Measurements from ENCODE around the gene FMNL1.

The FMNL1 gene

GRCh38 chr17:45270828-45271418 lies 49.2 kb downstream of the FMNL1 start:
- H3K4me3 ChIP-seq (ENCODE audit: low read depth in 1 of 2, low read length in 2 of 2) = no peak overlapping the region
- no peaks in the 10 kb centered on the region for H3K27me3 ChIP-seq (ENCODE audit: insufficient read depth, low read length, poor library complexity)
- H3K4me2 ChIP-seq (ENCODE audit: insufficient read depth, low read length) = no peak overlapping the region
- no peak overlapping the region for H3K9ac ChIP-seq (ENCODE audit: low read depth, low read length)
- TF ChIP-seq EZH2 (IDR thresholded peaks at IDR 0.05; ENCODE audit: borderline replicate concordance, low read depth, low read length, severe bottlenecking) (no peak), CTCF (IDR thresholded peaks at IDR 0.05; ENCODE audit: borderline replicate concordance, extremely low read depth, low read length, poor library complexity, severe bottlenecking) (peak; percentile 80)
- H3K27ac ChIP-seq (ENCODE audit: low read length) = no peak overlapping the region
- H3K9me3 ChIP-seq (ENCODE audit: insufficient read depth, low read length, severe bottlenecking) = no peaks in the 10 kb centered on the region
- peak; percentile 51 for DNase-seq
- peaks cover 78% of the 10 kb centered on the region for H3K36me3 ChIP-seq (ENCODE audit: insufficient read depth, low read length)
- H2AFZ ChIP-seq (ENCODE audit: low read depth, low read length) = no peak overlapping the region
- H4K20me1 ChIP-seq (ENCODE audit: insufficient read depth, low read length) = no peaks in the 10 kb centered on the region
- peak; percentile 84 for ATAC-seq (ENCODE audit: insufficient read depth, low read depth)
- no peaks in the 10 kb centered on the region for H3K79me2 ChIP-seq (ENCODE audit: insufficient read depth, low read length)
- H3K4me1 ChIP-seq (ENCODE audit: insufficient read depth, low read length) = no peaks in the 10 kb centered on the region

- Histone ChIP-seq H3K9ac (ENCODE audit: low read depth, low read length) (no peak overlapping the region), H3K36me3 (ENCODE audit: insufficient read depth, low read length) (peaks cover 71% of the 10 kb centered on the region), H2AFZ (ENCODE audit: low read depth, low read length) (no peak overlapping the region), H3K27me3 (ENCODE audit: insufficient read depth, low read length, poor library complexity) (no peaks in the 10 kb centered on the region), H3K79me2 (ENCODE audit: insufficient read depth, low read length) (no peaks in the 10 kb centered on the region), H3K9me3 (ENCODE audit: insufficient read depth, low read length, severe bottlenecking) (no peaks in the 10 kb centered on the region), H3K4me2 (ENCODE audit: insufficient read depth, low read length) (no peak overlapping the region), H3K4me3 (ENCODE audit: low read depth in 1 of 2, low read length in 2 of 2) (no peak overlapping the region), H4K20me1 (ENCODE audit: insufficient read depth, low read length) (no peaks in the 10 kb centered on the region), H3K27ac (ENCODE audit: low read length) (no peak overlapping the region), H3K4me1 (ENCODE audit: insufficient read depth, low read length) (no peaks in the 10 kb centered on the region)
- ATAC-seq (ENCODE audit: insufficient read depth, low read depth) (no peak), DNase-seq (no peak)
- TF ChIP-seq EZH2 (IDR thresholded peaks at IDR 0.05; ENCODE audit: borderline replicate concordance, low read depth, low read length, severe bottlenecking) (no peak), CTCF (IDR thresholded peaks at IDR 0.05; ENCODE audit: borderline replicate concordance, extremely low read depth, low read length, poor library complexity, severe bottlenecking) (no peak)
These were observed 49.9 kb downstream of the FMNL1 start for GRCh38 chr17:45271603-45272002.

- Histone ChIP-seq H2AFZ (ENCODE audit: low read depth, low read length) (no peak overlapping the region), H3K27me3 (ENCODE audit: insufficient read depth, low read length, poor library complexity) (no peaks in the 10 kb centered on the region), H3K36me3 (ENCODE audit: insufficient read depth, low read length) (peaks cover 52% of the 10 kb centered on the region), H3K79me2 (ENCODE audit: insufficient read depth, low read length) (no peaks in the 10 kb centered on the region), H3K4me1 (ENCODE audit: insufficient read depth, low read length) (no peaks in the 10 kb centered on the region), H3K9ac (ENCODE audit: low read depth, low read length) (no peak overlapping the region), H3K9me3 (ENCODE audit: insufficient read depth, low read length, severe bottlenecking) (no peaks in the 10 kb centered on the region), H3K27ac (ENCODE audit: low read length) (no peak overlapping the region), H4K20me1 (ENCODE audit: insufficient read depth, low read length) (no peaks in the 10 kb centered on the region), H3K4me2 (ENCODE audit: insufficient read depth, low read length) (no peak overlapping the region), H3K4me3 (ENCODE audit: low read depth in 1 of 2, low read length in 2 of 2) (no peak overlapping the region)
- DNase-seq (no peak), ATAC-seq (ENCODE audit: insufficient read depth, low read depth) (no peak)
- TF ChIP-seq CTCF (IDR thresholded peaks at IDR 0.05; ENCODE audit: borderline replicate concordance, extremely low read depth, low read length, poor library complexity, severe bottlenecking) (no peak), EZH2 (IDR thresholded peaks at IDR 0.05; ENCODE audit: borderline replicate concordance, low read depth, low read length, severe bottlenecking) (no peak)
These were observed 51.9 kb downstream of the FMNL1 start for GRCh38 chr17:45273551-45273957.
